HG03139 (cell line): ENCODE data around the gene TMEM131L.
"Not testable (repeated sequence)": the region's sequence is repeated elsewhere in the genome, so short reads cannot be mapped to it uniquely, and the experiment has no call there.

Experiments used
- ATAC-seq: cut with Tn5 transposase; IDR thresholded peaks from one replicate; pipeline ENCODE4 v1.9.1; 2021; ENCODE audit not compliant: unreplicated experiment

The TMEM131L gene

DNA sequence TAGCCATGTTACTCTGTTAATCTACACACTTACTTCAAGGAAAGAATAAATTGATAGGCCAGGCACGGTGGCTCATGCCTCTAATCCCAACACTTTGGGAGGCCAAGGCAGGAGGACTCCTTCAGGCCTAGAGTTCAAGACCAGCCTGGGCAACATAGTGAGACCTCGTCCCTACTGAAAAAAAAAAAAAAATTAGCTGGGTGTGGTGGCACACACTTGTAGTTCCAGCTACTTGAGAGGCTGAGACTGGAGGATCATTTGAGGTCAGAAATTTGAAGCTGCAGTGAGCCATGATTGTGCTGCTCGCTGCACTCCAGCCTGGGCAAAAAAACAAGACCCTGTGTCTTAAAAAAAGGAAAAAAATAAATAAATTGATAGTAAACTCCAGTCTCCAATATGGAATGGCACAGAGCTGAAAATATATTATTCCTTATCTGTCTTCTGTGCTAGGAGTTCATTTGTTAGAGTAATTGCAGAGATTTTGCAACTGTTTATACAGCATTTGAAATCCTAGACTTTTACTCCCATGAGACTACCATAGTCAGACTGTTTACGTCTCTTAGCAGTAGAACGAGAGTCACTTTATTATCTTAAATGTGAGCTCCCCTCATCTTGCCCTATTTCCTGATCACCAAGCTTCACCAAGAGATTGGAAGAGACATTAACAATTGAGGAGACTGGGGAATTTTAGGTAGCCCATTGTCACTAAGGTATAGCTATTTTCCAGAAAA lies 18.8 kb upstream of the TMEM131L start:
- no peak for ATAC-seq

DNA sequence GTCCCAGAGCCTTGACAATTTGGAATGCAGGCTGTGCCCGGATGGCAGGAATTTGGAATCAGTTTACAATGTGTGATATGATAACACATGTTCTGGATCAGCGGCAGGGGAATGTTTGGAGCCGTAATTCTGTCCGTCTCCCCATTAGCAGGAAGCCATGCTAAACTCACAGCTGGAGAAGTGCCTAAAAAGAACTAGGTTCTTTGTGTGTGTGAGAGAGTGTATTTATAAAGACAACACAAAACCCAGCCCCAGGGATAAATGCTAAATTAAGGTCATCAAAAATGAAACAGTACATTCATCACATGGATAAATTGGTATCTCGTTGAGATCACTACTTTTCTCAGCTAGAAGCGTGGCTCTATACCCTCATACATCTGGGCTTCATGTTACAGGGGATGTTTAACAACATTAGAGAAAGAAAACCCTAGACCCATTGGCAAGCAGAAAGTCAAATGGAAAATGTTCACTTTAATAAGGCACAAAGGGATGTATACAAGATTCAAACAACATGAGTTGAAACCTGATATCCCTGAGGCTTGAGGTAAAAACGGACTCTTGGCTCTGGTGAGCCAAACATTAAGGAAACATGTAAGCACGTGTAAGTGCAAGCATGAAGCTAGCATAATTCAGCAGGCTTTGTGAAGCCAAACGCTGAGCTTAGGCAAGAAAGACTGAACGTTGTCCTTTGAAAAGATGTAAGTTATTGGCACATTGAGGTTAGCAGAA lies 18.0 kb upstream of the TMEM131L start:
- ATAC-seq = no peak

DNA sequence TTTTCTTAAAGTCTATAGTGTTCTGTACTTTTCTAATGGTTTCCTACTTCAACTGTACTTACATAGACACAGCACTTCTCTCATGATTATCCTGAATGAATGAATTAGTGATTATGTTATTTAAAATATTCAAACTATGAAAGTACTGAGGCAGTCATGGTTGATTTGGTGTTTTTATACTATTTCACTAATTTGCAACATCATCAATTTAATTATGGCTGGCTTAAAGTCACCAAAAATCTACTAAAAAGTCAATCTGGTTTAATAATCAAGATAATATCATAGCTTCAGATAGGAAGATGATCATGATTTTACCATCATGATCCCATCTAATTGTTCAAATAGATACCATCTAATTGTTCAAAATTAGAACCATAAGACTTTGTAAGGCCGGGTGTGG lies 16.8 kb upstream of the TMEM131L start:
- no peak for ATAC-seq

DNA sequence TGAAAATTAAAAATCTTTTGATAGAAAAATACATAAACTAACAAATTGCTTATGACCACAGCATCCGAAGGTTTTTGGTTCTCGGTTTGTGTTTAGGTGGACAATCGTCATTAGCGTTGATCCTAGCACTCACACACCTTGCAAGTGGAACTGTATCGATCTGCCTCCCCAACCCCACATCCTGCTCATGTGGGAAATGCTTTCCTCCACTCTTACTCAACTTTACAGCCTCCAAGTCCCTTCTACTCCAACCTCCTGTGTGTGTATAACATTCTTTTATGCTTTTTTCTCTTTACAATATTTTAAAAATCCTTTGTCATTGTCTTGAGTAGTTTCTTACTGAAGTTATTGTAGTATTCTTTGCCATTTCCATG lies 15.6 kb upstream of the TMEM131L start:
- no peak for ATAC-seq

DNA sequence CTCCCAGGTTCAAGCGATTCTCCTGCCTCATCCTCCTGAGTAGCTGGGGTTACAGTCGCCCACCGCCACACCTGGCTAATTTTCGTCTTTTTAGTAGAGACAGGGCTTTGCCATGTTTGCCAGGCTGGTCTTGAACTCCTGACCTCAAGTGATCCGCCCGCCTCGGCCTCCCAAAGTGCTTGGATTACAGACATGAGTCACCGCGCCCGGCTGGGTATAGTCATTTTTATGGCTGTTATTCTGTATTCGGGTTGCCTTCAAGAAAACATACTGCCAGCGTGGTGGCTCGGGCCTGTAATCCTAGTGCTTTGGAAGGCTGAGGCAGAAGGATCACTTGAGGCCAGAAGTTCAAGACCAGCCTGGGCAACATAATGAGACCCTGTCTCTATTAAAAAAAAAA lies 15.0 kb upstream of the TMEM131L start:
- not testable (repeated sequence) for ATAC-seq

DNA sequence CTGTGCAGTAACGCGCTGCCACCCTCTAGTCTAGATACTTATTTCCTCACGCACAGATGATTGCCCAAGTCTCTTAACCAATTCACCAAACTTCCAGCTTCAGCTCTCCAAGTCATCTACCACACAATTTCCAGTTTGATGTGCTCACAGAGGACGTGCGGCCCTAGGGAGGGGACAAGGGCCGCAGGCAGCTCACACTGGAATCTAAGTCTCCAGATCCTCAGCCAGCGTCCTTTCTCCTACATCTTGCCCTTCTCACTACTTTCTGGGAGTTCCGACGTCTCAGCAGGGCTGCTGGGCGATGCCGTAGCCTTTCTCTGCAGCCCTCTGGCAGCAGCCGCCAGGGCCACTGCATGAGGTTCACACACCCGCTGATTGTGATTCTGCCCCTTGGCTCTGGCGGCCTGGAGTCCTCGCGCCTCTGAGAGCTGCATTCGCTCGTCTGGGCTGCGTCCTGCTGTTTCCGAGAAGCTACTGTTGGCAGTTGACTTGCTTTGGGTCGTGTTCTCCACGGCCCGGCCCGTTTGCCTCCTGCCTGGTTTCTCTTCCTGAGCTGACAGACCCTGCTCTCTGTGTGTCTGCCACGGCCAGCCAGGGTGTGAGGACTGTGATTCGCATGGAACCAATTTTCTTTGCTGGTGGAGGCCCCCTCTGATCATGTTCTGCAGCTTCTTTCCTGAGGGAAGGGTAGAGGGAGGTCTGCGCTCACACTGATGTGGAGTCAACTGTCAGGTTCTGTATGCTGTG lies 14.1 kb upstream of the TMEM131L start:
- no peak for ATAC-seq

DNA sequence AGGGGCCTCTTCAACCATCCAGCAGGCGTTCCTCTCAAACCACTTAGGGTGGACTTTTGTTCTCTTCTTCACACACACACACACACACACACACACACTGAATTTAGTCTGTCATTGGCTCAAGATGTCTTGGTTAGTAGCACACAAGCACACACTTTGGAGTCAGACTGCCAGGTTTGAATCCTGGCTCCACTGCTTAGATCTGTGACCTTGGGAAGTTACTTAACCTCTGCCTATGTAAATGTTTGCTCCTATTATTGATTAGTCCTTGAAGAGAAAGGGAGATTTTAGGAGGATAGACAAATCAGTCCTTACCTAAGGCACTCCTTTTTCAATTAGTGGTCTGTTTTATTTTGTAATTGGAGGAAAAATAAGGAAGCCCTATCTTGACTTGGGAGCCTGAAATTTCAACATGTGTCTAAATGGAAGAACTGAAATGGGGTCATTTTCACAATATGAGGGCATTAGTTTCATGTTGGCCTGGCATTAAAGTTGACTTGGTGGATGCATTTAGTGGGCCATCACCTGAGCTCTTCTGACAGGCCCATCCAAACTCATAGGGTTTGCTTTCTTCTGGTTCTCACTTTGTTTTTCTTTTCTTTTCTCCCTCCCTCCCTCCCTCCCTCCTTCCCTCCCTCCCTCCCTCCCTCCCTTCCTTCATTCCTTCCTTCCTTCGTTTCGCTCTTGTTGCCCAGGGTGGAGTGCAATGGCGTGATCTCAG lies 13.3 kb upstream of the TMEM131L start:
- no peak for ATAC-seq

DNA sequence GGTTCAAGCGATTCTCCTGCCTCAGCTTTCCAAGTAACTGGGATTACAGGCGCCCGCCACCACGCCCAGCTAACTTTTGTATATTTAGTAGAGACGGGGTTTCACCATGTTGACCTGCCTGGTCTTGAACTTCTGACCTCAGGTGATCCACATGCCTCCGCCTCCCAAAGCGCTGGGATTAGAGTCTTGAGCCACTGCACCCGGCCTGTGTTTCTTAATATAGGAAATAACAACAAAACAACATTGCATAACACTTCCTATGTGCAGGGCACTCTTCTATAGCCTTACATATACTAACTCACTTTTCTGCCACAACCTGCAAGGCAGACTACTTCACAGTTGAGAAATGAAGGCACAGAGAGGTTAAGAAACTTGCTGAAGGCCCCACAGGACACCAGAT lies 12.8 kb upstream of the TMEM131L start:
- ATAC-seq = no peak

DNA sequence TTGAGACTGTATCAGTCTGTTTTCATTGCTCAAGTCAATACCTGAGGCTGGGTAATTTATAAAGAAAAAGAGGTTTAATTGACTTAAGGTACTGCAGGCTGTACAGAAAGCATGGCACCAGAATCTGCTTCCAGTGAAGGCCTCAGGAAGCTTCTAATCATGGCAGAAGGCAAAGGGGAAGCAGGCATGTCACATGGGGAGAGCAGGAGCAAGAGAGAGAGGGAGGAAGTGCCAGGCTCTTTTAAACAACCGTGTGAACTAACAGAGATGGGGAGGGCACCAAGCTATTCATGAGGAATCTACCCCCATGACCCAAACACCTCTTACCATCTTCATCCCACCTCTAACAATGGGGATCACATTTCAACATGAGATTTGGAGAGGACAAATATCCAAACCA lies 7.2 kb upstream of the TMEM131L start:
- ATAC-seq = no peak

DNA sequence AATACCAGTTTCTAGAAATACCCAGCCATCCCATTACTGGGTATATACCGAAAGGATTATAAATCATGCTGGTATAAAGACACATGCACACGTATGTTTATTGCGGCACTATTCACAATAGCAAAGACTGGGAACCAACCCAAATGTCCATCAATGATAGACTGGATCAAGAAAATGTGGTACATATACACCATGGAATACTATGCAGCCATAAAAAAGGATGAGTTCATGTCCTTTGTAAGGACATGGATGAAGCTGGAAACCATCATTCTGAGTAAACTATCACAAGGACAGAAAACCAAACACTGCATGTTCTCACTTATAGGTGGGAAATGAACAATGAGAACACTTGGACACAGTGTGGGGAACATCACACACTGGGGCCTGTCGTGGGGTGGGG lies 4.6 kb upstream of the TMEM131L start:
- not testable (repeated sequence) for ATAC-seq

DNA sequence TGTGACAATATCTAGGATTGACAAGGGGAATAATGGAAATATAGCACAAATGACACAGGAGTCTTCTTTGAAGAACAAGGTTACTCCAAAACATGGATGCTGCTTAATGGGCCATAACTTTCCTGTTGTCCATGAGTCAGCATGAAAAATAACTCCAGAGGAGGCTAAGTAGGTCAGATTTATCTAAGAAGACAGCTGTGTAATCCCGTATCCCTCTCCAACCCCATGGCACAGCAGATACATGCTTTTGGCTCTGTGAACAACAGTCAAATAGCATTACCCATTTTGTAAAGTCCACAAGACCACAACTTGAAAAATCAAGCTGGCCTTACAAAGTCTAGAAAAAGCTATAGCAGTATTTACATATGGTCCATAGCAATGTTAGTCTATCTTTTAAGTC lies 2.1 kb upstream of the TMEM131L start:
- ATAC-seq = no peak

DNA sequence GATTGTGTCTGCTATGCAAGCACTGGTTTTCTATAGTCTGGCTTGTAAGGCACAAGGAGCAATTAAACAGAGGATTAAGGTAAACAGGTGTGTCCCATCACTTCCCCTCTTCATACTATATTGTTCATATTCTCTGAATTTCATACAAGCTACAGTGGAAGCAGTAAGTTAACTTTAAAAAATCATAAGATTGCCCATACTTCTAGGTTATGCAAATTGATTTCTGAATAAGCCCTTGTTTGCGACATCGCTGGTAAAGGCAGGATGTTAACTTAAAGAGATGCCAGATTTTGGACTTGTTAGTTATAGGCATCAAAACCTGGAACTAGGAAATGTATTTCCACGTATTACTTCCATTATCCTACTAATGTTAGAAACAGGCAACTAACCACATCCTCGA lies 1.0 kb upstream of the TMEM131L start:
- ATAC-seq = no peak

DNA sequence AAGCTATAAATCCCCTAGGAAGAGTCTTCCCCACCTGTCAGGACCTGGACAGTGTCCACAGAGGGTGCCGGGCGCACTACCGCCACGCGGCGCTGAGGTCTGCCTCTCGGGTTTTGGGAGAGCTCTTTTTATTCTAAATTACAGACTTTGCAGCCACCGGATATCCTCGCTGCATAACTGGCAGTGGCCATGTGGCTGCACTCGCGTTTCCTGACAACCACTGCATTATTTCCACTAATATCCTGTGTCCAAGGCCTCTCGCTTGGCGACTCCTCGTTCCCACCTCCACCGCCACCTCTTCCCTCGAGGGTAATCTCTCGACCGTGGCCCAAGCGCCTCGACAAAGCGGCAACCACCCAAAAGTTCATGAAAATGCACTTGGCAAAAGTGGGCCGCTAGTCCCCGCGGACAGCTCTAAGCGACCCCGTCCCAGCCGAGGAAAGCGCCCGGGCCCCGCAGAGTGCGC lies 512 bp upstream of the TMEM131L start:
- peak; percentile 3 for ATAC-seq

DNA sequence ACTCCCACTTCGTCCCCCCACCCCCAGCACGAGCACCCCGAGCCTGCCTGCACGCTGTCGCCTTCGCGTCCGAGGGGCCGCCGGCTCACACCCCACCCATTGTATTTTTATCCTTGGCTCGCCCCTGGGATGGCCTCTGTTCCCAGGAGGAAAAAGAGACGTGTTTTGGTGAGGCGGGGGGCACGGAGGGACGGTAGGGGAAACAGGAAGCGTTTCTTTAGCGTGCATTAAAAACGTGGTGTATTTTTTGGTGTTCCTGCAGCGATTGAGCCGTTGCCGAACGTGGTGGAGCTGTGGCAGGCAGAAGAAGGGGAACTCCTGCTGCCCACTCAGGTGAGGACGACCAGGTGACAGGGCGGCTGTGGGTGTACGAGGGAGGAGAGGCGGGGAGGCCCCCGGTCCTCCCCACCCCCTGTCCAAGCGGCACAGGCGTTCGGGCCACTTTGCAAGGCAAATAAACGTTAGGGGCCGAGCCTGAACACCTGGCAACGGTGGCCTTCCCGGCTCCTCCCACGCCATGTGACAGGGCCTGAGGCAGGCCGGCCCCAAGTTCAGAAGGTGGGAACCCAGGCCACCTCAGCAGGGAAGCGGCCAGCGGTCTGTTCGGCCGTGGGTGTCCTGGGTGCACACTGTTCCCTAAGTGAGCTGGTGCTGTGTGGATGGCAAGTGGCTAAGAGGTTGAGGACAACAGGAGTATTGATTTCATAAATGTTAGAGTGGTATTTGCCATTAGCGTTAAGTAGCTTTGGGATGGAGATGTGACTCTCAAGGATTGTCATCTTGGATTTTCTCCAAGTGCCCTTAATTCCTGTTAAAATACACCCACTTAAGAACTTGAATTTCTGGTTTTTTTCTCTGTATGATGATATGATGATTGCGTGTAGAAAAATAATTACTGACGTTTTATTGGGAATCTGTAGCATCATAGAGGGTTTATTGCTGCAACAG lies 1.1 kb downstream of the TMEM131L start:
- ATAC-seq = peak; percentile 53

DNA sequence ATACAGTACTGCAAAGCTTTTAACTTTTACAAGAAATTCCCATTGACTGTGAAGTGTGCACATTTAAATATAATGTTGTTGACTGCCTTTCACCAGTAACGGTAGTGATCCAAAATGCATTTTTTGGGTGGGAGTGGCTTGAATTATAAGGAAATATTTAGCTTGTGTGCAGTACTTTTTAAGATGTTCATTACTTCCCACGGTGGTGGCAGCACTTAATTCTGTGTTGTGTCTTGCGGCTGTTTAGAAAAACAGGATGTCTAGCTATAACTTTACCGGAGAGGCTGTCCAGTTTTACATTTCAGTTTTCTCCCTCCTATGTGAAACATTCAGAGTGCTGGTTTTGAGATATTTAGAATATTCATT lies 1.7 kb downstream of the TMEM131L start:
- no peak for ATAC-seq

DNA sequence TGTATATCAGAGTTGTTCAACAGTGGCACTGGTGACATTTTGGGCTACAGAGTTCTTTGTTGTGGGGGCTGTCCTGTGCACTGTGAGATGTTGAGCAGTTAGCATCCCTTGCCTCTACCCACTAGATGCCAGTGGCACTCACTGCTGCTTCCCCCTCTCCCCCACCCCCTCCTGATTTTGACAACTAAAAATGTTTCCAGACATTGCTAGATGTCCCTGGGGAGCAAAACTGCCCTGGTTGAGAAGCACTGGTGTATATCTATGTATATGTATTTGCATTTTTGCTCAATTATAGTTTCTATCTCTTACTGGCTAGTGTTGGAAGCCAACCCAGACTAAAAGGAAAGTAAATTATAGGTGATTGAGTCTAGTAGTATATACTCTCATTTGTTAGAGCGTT lies 2.4 kb downstream of the TMEM131L start:
- ATAC-seq = peak; percentile 17

DNA sequence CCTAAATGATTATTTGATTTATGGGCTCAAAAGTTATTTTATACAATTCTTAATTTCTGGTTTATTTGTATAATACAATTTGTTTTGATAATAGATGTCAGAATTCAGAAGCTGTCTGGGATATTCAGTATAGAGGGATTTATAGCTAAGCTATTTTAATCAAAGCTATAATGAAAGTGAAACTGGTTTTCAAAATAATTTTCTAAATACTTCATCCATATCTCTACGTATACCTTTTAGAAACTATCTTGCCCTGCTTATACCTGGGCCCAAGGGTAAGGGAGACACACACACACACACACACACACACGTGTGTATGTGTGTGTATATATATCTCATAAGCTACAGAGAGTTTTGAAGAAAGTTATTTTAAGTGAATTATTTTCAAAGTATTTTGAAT lies 2.9 kb downstream of the TMEM131L start:
- ATAC-seq = no peak

DNA sequence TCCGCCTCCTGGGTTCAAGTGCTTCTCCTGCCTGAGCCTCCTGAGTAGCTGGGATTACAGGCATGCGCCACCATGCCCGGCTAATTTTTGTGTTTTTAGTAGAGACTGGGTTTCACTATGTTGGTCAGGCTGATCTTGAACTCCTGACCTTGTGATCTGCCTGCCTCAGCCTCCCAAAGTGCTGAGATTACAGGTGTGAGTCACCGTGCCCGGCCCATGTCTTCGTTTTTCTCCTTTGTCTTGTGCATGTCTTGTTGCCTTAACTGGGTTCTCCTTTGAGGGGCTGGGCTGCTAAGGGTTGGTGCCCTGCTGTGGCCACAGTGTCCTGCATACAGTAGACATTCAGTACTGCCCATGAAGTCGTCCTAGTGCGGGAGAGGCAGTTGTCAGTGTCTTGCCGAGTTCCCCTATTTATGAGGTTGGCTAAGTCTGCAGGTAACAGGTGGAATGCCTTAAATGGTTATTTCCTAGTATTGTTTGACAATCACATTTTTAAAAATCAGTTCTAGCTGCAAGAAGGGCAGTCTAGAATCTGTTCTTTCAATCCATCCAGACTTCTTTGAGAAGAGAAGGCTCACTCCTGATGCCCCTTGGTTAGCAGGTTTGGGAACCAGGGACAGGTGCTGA lies 5.0 kb downstream of the TMEM131L start:
- not testable (repeated sequence) for ATAC-seq

DNA sequence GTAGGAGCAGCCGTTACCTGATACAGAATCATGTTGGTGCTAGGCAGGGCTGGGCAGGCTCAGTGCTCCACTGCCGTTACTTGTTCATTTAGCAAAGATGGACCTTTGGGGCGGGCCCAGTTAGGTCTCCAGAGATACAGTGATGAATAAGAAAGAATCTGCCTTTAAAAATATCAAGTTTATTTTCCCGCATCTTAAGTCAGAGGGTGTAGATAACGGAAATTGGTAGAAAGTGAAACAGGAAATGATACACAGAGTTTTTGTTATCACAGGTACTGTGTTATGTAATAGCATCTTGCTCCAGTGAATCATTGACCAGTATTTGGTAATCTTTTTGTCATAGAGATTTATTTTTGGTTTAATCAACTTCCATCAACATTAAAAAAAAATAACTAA lies 5.5 kb downstream of the TMEM131L start:
- ATAC-seq = peak; percentile 31
